GM18861 (cell line): ENCODE data around the gene FTO.

ENCODE experiments used
- ATAC-seq: cut with Tn5 transposase; IDR thresholded peaks from one replicate; pipeline ENCODE4 v1.9.1; 2021; ENCODE audit not compliant: unreplicated experiment

Gene FTO

GRCh38 chr16:53958341-53958880 is 254.5 kb downstream of the FTO start:
- no peak for ATAC-seq

GRCh38 chr16:53960050-53960812 is 256.3 kb downstream of the FTO start:
- no peak for ATAC-seq

GRCh38 chr16:53960954-53961616 is 257.1 kb downstream of the FTO start:
- no peak for ATAC-seq

- ATAC-seq: no peak
These were observed 258.1 kb downstream of the FTO start for GRCh38 chr16:53962041-53962440.

- no peak for ATAC-seq
These were observed 260.3 kb downstream of the FTO start for GRCh38 chr16:53964145-53964790.

GRCh38 chr16:53966821-53967571 is 263.0 kb downstream of the FTO start:
- no peak for ATAC-seq

- ATAC-seq: no peak
These were observed 263.6 kb downstream of the FTO start for GRCh38 chr16:53967572-53967971.

GRCh38 chr16:53968454-53968853 is 264.5 kb downstream of the FTO start:
- no peak for ATAC-seq

- no peak for ATAC-seq
These were observed 264.9 kb downstream of the FTO start for GRCh38 chr16:53968896-53969295.

- no peak for ATAC-seq
These were observed 267.7 kb downstream of the FTO start for GRCh38 chr16:53971616-53972015.

- ATAC-seq: no peak
These were observed 269.1 kb downstream of the FTO start for GRCh38 chr16:53973021-53973420.

GRCh38 chr16:53974484-53975080 is 270.6 kb downstream of the FTO start:
- no peak for ATAC-seq

GRCh38 chr16:53980675-53981074 is 276.7 kb downstream of the FTO start:
- no peak for ATAC-seq

GRCh38 chr16:53982631-53983042 is 278.7 kb downstream of the FTO start:
- ATAC-seq: no peak

GRCh38 chr16:53984936-53985335 is 281.0 kb downstream of the FTO start:
- no peak for ATAC-seq

- ATAC-seq: no peak
These were observed 281.9 kb downstream of the FTO start for GRCh38 chr16:53985861-53986260.

GRCh38 chr16:53986793-53987192 is 282.8 kb downstream of the FTO start:
- no peak for ATAC-seq

GRCh38 chr16:53988136-53988535 is 284.2 kb downstream of the FTO start:
- ATAC-seq: no peak

- no peak for ATAC-seq
These were observed 285.6 kb downstream of the FTO start for GRCh38 chr16:53989597-53989996.

- no peak for ATAC-seq
These were observed 287.9 kb downstream of the FTO start for GRCh38 chr16:53991754-53992378.
